Stomach smooth muscle (tissue), 2 donors: ENCODE results near the gene VAV2.

Source experiments
- H3K27ac ChIP-seq: one replicate; pipeline ENCODE4 v1.7.0; 2013; ENCODE audit warnings: mild to moderate bottlenecking, low read length, inconsistent platforms
- H3K27me3 ChIP-seq, 2 donors: one replicate each; pipeline ENCODE4 v1.7.0; 2013; ENCODE audit warnings: low read length in 2 of 2; ENCODE audit not compliant: insufficient read depth in 2 of 2, control insufficient read depth in 1 of 2
- H3K36me3 ChIP-seq, 2 donors: one replicate each; pipeline ENCODE4 v1.7.0; 2013; ENCODE audit warnings: low read length in 2 of 2; ENCODE audit not compliant: control insufficient read depth in 2 of 2, insufficient read depth in 2 of 2
- H3K4me1 ChIP-seq: one replicate; pipeline ENCODE4 v1.7.0; 2013; ENCODE audit warnings: low read length; ENCODE audit not compliant: control insufficient read depth, insufficient read depth
- H3K4me3 ChIP-seq, 2 donors: one replicate each; pipeline ENCODE4 v1.7.0; 2013; ENCODE audit warnings: low read length in 2 of 2
- H3K9ac ChIP-seq, 2 donors: one replicate each; pipeline ENCODE4 v1.7.0; 2013; ENCODE audit warnings: low read length in 2 of 2, mild to moderate bottlenecking in 1 of 2
- H3K9me3 ChIP-seq, 2 donors: one replicate each; pipeline ENCODE4 v1.7.0; 2013; ENCODE audit warnings: low read length in 2 of 2; ENCODE audit not compliant: control insufficient read depth in 2 of 2
- donor health status: healthy.
- donor health status: Pancreatic carcinoma.

VAV2 gene, protein sequence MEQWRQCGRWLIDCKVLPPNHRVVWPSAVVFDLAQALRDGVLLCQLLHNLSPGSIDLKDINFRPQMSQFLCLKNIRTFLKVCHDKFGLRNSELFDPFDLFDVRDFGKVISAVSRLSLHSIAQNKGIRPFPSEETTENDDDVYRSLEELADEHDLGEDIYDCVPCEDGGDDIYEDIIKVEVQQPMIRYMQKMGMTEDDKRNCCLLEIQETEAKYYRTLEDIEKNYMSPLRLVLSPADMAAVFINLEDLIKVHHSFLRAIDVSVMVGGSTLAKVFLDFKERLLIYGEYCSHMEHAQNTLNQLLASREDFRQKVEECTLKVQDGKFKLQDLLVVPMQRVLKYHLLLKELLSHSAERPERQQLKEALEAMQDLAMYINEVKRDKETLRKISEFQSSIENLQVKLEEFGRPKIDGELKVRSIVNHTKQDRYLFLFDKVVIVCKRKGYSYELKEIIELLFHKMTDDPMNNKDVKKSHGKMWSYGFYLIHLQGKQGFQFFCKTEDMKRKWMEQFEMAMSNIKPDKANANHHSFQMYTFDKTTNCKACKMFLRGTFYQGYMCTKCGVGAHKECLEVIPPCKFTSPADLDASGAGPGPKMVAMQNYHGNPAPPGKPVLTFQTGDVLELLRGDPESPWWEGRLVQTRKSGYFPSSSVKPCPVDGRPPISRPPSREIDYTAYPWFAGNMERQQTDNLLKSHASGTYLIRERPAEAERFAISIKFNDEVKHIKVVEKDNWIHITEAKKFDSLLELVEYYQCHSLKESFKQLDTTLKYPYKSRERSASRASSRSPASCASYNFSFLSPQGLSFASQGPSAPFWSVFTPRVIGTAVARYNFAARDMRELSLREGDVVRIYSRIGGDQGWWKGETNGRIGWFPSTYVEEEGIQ

DNA sequence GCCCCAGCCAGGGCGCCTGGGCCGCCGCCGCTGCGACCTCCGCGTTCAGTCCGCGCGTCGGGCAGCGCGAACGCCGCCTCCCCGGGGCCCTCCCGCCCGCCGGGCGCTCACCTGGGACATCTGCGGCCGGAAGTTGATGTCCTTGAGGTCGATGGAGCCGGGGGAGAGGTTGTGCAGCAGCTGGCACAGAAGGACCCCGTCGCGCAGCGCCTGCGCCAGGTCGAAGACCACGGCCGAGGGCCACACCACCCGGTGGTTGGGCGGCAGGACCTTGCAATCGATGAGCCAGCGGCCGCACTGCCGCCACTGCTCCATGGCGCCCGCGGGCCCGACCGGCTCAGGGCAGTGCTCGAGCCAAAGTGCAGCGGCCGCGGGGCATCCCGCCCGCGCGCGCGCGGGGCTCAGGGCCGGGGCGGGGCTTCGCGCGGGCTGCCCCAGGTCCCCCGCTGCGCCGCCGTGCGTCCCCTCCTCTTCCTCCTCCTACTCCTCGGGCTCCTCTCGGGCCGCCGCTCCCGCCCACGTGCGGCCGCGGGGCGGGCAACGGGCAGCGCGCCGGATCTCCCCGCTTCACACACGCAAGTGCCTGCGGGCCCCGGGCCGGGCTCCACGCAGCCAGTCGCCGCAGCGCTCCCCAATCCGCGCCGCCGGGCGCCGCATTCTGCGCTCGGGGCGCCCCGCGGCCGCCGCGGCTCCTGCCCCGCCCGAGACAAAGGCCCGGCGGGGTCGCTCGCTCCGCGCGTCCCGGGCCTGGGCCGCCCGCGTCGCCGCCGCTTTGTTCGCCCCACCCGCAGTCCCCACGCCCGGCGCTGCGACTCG lies at the start of gene VAV2:
VAV2 (minus strand) TSS at position 361 of the 816 bp plus-strand sequence; CDS start at position 315, 46 bp downstream.
- Histone ChIP-seq H3K27me3 (peaks cover 0 to 3% of the 10 kb centered on the region in 2 donors), H3K4me3 (peak within 1 kb of the TSS; percentile 81 to 82), H3K9ac (peak within 1 kb of the TSS; percentile 81 to 86), H3K9me3 (no peaks in the 10 kb centered on the region), H3K27ac (peak within 1 kb of the TSS; percentile 73), H3K36me3 (no peaks in the 10 kb centered on the region), H3K4me1 (peaks cover 23% of the 10 kb centered on the region)

DNA sequence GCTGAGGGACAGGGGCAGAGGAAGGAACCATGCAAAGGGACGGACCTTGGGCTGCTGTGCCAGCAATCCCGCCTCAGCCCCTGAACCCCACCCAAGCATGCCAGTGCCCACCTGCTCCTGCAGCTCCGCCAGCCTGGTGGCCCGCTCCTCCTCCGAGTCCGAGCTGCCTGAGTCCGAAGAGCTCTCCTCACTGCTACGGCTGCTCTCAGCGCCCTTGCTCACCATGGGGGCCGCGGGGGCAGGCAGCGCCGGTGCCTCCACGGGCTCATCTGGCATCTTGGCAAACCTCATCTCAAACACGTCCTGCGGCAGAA lies 49.5 kb upstream of the VAV2 start:
- Histone ChIP-seq H3K36me3 (peaks cover 35 to 59% of the 10 kb centered on the region in 2 donors), H3K9ac (no peak overlapping the region), H3K27ac (no peak overlapping the region), H3K4me3 (no peak overlapping the region), H3K4me1 (peaks cover 4% of the 10 kb centered on the region), H3K9me3 (peaks cover 0 to 7% of the 10 kb centered on the region in 2 donors), H3K27me3 (no peaks in the 10 kb centered on the region)

DNA sequence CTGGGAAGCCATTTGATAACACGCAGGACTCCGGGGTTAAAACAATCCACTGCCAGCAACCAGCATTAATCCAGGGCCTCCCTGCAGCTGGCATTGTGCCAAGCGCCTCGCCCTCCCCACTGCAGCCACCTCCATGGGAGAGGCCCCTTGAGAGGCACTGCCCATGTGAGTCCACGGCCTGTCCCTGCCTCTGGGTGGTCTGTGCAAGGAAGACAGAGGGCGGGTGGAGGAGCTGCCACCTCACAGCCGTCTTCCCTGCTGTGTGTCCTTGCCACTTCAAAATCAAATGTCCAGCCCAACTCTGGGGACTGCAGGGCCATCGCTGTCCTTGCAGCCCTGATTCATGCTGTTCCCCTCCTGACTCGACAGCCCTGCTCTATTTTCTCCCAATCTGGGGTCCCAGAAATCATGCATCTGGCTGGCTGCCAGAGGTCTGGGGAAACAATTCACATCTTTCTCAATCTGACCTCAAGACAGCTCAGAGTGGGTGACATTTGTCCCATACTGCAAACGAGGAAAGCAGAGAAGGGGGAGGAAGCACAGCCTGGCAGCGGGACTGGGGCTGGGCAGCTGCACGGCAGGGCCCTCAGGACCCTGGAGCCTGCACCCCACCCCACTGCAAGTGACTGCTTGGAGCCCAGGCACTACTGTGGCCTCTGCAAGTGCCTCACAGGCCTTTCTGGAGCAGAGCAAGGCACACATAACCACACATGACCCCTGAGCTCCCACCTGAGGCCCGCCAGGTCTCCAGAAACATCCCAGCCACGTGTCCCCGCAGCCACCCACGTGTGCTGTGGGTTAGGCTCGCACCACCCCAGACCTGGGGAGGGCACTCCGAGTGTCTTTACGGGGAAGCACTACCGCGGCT lies 48.9 kb upstream of the VAV2 start:
- Histone ChIP-seq H3K27me3 (no peaks in the 10 kb centered on the region), H3K4me1 (peaks cover 4% of the 10 kb centered on the region), H3K9ac (no peak overlapping the region), H3K36me3 (peaks cover 38 to 57% of the 10 kb centered on the region in 2 donors), H3K27ac (no peak overlapping the region), H3K9me3 (peaks cover 0 to 7% of the 10 kb centered on the region in 2 donors), H3K4me3 (no peak overlapping the region)

DNA sequence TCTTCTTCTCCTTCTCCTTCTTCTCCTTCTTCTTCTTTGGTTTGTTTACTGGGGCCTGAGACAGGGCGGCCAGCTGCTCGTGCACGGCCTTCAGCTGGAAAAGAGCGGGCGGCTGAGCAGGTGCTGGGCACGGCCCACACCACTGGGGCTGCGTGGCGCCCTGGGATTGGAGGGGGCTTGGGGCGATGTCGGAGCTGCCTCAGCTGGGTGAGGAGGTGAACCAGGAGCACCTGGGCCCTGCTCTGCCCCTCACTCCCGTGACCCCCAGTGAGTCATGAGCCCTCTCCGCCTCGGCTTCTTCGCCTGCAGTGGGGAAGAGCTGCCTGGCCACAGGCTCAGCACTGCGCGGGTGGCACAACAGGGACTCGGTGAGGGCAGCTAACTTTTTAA lies 48.0 kb upstream of the VAV2 start:
- Histone ChIP-seq H3K27me3 (no peaks in the 10 kb centered on the region), H3K4me1 (peaks cover 4% of the 10 kb centered on the region), H3K9me3 (peaks cover 0 to 7% of the 10 kb centered on the region in 2 donors), H3K9ac (no peak overlapping the region), H3K36me3 (peaks cover 40 to 57% of the 10 kb centered on the region in 2 donors), H3K27ac (no peak overlapping the region), H3K4me3 (no peak overlapping the region)

DNA sequence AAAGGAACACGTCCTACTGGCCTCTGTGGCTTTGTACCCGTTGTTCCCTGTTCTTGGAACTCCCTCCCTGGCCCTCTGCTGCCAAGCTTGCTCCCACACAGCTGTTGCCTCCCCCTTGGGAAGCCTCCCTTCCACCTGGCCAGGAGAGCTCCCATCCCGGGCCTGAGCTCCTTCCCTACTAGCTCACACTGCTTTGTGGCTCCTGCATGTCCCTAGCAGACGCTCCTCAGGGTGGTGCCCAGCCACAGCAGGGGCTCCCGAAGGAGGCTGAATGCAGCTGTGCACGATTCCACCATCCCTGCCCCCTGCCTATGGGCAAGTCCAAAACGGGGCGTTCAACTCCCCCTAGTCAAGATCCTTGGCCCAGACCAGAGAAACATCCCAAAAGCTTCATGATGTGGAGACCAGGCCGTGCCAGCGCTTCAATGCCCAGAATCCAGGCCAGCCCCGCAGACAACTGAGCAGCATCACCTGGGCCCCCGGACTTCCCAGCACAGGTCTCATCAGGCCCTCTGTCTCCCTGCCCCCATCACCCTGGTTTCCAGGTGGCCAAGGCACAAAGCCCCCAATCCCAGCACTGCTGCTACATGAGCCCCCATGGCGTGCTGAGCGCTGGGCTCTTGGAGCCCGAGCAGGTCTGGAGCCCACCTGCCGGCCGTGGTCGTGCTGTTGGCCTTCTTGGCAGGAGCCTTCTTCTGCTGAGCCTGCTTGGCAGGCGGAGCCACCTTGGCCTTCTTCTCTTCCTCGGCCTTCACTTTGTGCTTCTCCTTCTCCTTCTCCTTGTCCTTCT lies 47.5 kb upstream of the VAV2 start:
- Histone ChIP-seq H3K27ac (no peak overlapping the region), H3K36me3 (peaks cover 37 to 57% of the 10 kb centered on the region in 2 donors), H3K9me3 (peaks cover 0 to 7% of the 10 kb centered on the region in 2 donors), H3K4me3 (no peak overlapping the region), H3K9ac (no peak overlapping the region), H3K4me1 (peaks cover 4% of the 10 kb centered on the region), H3K27me3 (no peaks in the 10 kb centered on the region)

DNA sequence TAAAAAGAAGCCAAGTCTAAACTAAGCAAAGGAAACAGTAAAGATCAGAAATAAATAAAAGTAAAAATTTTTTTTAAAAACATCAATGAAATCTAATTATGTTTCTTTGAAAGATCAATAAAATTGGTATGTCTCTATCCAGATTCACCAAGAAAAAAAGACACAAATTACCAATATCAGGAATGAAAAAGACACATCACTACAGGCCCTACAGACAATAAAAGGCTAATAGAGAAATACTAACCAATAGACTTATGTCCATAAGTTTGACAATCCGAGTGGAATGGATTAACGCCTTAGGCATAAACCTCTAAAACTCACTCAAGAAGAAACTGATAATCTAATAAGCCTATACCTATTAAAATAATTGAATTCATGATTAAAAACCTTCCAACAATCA lies 45.5 kb upstream of the VAV2 start:
- H3K9me3 ChIP-seq, result peaks cover 0 to 7% of the 10 kb centered on the region in 2 donors
- H3K4me3 ChIP-seq, result no peak overlapping the region
- H3K27ac ChIP-seq, result no peak overlapping the region
- H3K27me3 ChIP-seq, result no peaks in the 10 kb centered on the region
- peaks cover 4% of the 10 kb centered on the region for H3K4me1 ChIP-seq
- H3K9ac ChIP-seq, result no peak overlapping the region
- H3K36me3 ChIP-seq, result peaks cover 48 to 64% of the 10 kb centered on the region in 2 donors

DNA sequence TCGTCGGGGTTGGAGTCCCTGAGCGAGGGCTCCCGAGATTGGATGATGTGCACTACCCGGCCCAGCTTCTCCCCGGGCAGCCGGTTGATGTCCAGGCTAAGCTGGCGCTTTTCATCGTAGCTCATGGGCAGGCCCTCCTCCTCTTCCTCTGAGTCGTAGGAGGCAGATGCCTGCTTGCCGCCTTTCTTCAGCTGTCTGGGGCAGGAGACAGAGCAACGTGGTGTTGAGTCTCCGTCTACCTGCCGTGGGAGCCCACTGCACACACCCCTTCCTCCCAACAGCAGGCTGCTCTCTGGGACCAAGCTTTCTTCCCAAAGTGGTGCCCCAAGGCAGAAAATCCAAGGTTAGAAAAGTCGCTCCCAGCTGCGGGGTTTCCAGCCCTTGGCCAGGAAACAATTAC lies 44.0 kb upstream of the VAV2 start:
- Histone ChIP-seq H3K36me3 (peaks cover 52 to 61% of the 10 kb centered on the region in 2 donors), H3K27me3 (no peaks in the 10 kb centered on the region), H3K4me1 (peaks cover 3% of the 10 kb centered on the region), H3K4me3 (no peak overlapping the region), H3K27ac (no peak overlapping the region), H3K9ac (no peak overlapping the region), H3K9me3 (peaks cover 0 to 7% of the 10 kb centered on the region in 2 donors)

DNA sequence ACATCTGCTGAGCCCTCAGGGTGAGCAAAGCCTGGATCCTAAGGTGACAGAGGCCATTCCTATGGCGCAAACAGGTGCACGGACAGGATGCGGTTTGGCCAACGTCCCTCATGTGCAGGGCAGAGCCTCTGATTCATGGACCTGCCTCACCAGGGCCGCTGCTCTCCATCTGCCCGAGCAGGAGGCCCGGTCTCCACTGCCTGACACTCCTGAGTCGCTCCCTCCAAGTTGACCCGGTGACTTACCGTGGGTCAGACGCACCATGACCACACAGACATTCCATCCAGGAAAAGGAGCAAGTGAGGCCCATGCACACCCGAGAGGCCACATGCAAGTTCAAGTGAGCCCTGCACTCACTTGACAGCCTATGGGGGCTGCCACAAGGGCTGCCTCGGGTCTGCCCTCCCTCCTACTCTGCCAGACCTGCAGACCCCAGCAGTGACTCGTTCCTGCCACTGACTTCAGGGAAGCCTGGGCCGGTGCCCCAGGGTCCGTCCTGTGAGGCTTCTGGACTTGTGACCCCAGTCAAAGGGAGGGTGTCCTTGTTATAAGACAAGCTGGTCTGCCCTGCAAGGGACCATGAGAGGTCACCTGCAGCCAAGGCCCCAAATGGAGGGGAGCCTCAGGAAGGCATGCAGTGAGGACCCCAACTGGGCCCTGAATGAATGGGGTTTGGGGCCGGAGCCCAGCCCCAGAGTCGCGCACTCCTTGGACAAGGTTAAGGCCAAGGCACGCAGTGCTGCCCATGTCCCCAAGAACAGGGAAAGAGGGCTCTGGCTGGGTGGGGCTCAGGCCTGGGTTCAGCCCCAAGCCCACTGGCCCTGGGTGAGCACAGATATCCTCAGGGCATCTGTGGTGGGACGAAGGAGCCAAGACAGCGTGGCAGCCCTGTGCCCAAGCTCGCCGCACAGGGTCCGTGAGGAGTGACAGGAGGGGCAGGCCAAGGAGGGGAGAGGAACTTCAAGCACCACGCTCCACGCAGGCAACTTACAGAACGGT lies 43.2 kb upstream of the VAV2 start:
- H3K27ac ChIP-seq, result no peak overlapping the region
- no peaks in the 10 kb centered on the region for H3K4me1 ChIP-seq
- peaks cover 52 to 64% of the 10 kb centered on the region in 2 donors for H3K36me3 ChIP-seq
- H3K27me3 ChIP-seq, result no peaks in the 10 kb centered on the region
- no peak overlapping the region for H3K4me3 ChIP-seq
- peaks cover 0 to 7% of the 10 kb centered on the region in 2 donors for H3K9me3 ChIP-seq
- H3K9ac ChIP-seq, result no peak overlapping the region
